HG02610 (cell line): ENCODE measurements around the gene MAP7D1.

Experiments used
- ATAC-seq: cut with Tn5 transposase; IDR thresholded peaks from one replicate; pipeline ENCODE4 v1.9.1; 2021; ENCODE audit warnings: mild to moderate bottlenecking, moderate library complexity; ENCODE audit not compliant: unreplicated experiment

Gene MAP7D1

DNA sequence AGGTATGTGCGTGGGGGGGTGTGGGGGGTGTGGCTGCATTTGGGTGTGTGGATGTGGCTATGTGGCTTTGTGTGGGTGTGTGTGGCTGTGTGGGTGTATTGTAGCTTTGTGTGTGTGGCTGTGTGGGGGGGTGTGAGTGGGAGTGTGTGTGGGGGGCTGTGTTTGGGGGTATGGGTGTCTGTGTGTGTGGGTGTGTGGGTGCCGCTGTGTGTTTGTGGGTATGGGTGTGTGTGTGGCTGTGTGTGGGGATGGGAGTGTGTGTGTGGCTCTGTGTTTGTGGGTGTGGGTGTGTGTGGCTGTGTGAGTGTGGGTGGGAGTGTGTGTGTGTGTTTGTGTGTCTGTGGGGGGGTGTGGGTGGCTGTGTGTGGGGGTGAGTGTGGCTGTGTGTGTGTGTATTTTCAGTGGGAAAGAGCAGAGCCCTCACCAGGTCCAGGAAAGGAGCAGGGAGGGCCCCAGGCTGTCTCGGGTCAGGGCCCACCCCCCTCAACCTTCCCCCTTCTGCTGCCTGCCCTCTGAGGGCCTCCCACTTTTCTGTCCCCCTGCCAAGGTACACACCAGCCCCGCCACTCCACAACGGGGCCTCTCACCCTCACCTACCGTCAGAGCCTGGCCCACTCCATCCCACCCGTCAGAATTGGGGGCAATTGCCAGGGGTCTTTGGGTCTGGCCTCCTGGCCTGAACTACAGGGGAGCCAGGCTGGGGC, 29.0 kb upstream of the MAP7D1 start:
- ATAC-seq = no peak

DNA sequence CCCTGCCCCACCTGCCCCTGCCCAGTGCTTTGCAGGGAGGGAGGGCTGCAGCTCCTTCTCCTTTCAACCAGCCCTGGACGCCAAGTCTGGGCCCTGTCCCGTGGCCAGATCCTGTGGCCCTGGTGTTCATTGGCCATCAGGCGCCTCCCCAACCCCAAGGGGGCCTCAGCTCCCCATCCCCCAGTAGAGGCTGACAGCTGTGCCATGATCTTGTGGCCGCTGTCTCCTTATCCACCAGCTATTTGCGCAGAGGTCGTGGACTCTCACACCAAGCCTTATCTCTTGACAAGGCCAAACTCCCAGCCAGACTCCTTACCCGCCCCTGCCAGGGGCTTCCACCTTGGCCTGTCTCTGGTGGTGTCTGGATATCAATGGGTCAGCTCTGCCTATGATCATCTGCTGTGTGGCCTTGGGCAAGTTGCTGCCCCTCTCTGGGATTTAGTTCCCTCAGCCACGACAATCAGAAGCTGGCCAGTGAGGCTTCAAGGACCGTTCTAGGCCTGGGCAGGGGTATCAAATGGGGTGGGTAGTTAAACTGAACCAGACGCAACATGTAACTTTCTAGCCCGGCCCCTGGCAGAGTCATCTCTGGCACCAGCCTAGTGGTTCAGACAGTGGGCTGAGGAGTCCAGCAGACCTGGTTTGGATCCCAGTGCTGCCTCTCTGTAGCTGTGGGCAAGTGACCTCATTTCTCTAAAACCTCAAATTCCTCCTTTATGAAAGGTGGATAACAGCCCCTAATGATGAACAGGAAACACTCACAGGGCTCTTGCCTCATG, 27.6 kb upstream of the MAP7D1 start:
- no peak for ATAC-seq

DNA sequence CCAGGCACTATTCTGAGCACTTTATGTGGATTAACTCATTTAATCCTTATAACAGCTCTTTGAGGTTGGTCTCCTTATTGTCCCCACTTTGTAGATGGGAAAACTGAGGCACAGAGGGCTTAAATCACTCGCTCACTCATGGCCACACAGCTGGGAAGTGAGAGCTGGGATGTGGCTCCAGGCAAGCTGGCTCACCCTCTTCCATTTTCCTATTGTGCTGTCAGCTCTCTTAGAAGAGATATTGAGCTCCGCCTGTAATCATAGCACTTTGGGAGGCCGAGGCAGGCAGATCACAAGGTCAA, 27.1 kb upstream of the MAP7D1 start:
- ATAC-seq = no peak

DNA sequence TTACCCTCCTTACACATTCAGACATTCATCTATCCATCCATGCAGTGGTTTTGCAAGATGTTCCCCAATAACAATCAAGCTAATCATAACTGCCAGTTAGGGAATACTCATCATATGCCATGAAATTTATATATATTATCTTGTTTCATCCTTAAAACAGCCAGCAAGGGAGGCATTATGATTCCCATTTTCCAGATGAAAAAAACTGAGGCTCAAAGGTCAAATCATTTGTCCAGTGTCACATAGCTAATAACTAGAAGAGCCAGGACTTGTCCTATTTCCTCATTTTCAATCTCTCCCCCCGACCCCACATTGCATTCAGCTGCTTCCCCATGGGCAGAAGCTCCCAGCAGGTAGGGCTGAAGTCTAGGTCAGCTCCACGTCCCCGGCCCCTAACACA, 23.9 kb upstream of the MAP7D1 start:
- ATAC-seq = no peak

DNA sequence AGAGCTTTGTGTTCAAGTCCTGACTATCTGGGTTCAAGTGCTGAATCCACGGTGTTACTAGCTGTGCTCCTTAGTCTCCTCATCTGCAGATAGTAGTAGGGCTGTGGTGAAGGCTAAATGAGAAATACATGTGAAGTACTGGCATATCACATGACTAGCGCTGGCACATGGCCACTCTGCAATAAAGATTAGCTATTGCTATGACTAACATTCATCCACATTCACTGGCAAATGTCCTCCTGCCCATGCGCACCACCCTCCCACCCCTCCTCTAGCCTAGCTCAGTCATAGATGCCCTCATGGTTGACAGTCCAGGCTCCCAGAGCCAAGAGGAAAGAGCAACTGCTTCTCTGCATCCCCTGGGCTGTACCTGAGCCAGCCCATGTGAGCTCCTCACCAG, 22.5 kb upstream of the MAP7D1 start:
- no peak for ATAC-seq

DNA sequence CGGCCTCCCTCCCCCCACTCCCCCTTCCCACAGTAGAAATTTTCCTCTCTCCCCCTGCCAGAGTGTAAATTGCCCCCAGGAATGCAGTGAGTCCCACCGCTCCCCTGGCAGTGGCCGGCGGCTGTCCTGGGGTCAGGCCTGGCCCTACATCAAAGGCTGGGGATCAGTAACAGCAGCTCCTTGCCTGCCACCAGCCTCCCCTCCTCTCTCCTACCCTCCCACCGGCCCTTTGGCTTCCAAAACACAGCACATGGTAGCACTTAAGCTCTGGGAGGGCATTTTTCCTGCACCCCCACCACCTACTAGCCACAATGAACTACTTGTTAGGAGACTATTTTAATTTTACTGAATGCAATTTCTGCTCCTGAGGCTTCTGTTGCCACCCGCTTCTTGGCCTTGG, 21.9 kb upstream of the MAP7D1 start:
- ATAC-seq = no peak

DNA sequence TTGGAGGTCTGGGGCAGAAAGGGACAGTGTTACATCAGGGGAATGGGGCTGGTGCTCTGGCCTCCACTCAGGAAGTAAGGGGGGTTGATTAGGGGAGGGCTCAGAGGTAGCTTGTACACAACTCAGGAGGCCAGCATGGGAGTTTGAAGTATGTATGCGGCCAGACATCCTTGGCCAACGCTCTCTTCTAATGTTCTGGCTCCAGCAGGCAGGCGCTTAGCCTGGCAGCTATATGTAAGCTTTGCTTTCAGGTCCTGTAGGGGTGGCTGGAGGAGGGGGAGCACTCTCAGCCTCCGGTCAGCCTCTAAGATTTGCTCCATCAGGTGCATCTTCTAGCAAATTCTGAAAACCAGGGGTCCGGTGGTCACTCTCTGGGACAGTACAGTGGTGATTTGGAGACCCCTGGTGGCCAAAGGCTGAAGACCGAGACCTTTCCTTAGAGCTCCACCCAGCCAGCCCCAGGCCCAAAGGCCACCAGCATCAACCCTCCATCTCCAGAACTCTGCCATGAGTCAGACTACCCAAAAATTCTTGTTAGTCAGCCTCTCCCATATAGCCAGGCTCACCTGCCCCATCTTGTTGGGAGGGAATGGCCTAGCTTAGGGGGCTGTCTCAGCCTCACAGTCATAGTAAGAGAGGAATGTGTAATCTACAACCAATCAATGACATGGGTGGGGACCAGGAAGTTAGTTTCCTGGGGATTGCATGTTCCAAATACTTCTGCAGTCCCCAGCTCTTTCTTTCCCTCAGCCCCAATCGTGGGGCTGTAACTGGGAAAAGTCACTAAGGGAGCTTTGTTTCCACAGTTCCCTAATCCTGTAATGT, 21.2 kb upstream of the MAP7D1 start:
- ATAC-seq = no peak

DNA sequence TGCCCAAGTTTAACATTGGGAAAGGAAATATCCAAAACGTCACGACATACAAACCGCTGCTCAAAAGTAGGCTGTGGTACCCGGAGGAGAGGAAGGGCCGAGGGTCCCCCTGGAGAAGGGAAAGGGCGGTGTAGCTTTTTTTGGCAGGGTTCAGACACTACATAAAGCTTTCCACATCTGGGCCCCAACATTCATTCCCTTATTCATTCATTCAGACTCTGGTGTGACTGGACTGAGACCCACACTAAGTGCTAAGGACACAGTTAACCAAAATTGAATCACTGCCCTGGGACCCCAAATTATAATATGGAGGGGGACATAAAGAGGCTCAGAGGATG, 20.7 kb upstream of the MAP7D1 start:
- ATAC-seq = no peak

DNA sequence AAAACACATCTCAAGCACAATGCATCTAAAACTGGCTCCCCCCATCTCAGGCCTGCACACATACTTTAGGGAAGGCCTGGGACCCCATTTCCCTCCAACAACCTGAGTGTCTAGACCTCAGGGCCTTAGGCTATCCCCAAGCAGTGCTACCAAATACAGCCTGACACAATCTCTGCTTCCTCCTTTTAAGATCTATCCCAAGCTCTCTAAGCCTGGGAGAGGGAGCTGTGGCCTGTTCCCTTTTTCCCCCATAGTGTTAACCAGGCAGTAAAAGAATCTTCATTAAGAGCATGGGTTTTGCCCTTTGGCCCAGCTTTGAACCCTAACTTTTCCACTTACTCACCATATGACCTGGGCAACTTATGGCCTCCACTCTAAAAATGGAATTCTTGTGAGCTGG, 20.2 kb upstream of the MAP7D1 start:
- no peak for ATAC-seq

DNA sequence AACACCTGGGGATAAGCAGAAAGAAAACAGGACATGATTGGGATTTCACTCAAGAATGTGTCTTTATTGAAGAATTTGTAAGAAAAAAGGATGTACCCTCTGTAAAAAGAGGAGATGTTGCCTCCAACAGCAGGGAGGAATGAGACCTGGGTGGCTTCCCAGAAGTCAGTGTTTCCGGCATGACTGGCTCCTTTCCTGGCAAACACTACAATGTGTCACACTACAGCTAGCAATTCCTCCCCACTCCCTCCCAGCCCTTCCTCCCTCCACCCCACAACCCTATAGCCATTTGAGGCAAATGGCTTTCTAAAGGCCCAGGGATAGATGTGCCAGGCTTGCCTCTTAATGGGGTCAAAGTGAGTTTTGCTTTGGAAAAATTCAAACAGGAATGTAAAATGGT, 19.4 kb upstream of the MAP7D1 start:
- no peak for ATAC-seq

DNA sequence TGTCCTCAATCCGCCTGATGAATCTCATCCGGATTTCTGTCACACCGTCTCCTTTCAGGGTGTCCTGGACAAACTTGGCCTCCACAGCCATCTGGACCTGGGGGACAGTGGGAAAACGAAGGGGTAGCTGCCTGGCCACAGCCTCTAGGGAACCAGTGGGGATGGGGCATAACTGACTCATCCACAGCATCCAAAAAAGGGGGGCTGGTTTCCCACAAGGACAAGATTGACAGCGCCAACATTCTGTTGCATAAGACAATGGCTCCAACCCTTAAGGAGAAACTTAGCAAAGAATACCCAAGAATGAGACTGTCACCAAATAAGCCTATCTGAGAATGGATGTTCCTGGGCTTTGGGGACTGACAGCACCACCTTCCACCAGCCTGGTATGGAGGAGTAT, 18.7 kb upstream of the MAP7D1 start:
- ATAC-seq = no peak

DNA sequence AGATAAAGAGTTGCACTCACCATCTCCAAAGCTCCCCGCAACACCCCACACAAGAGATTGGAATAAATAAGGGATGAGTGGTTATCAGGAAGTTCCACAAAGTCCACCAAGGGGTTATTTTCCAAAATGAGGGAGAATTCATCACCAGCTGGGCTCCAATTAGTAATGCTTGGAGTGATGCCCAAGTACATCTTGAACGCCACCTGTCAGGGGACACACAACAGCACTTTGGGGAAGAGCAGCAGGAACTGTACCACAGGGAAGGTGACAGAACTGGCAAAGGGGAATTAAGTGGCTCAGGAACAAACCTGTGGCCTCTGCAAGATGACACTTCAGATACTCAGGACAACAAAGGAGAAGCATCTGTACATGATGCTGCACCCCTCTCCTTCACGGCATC, 18.2 kb upstream of the MAP7D1 start:
- no peak for ATAC-seq

DNA sequence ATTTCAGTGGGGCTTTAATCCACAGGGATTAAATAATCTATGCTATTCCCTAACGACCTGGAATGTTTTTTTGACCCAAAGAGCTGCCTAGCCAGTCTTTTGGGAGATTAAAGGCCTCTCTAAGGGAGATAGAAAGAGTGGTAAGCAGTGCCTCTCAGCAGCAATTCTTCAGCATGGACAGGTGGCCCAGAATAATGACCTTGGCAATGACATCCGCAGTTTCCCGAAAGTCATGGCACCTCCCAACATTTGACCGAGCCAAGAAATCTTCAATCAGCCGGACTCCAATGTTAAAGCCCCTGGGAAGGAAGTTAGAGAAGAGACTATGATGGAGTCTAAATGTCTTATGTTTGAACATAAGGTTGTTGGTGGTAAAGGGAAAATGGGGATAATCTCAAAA, 16.4 kb upstream of the MAP7D1 start:
- ATAC-seq = no peak

DNA sequence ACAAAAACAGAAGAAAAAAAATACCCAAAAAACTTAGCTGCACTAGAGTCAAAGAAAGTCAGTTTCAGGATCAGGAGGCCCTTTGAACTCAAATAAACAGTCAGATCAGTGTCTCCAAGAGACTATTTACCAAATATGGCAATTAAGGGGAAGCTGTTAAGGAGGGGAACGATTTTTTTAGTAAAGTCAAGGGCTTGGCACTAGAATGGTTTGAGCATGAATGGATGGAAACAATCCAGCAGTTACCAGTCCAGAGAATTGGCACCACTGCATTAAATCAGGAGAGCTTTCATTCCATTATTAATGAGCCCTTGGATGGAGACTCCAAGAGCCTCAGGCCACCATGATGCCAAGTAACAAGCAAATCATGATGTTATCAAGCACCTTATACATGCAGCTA, 13.8 kb upstream of the MAP7D1 start:
- ATAC-seq = no peak

DNA sequence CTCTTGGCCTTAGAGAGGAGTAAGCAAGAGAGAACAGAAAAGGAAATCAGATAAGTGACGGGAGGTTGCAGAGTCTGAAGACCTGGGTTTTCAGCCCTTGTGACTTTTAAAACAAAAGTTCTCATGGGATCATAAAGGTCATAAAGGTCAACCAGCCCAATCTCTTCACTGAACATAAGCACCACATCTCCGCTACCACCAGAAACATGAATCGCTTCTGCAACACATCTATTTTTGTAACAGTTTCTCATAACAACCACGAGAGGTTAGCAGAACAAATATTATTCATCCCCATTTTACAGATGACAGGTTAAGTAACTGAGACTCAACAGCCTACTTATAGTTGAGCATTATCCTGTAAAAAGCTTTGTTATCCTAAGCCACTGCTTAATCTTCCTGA, 12.5 kb upstream of the MAP7D1 start:
- ATAC-seq = no peak

DNA sequence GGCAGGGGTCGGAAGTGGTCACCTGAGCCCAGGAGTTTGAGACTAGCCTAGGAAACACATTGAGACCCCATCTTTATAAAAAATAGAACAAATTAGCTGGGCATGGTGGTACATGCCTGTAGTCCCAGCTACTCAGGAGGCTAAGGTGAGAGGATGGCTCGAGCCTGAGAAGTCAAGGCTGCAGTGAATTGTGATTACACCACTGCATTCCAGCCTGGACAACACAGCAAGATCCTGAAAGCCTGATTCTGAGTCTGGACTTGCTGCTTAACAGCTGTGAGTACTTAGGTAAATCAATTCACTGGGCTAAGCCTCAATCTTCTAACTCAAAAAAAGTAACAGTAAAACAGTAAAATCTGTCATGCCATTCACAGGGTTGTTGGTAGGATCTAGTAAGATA, 11.5 kb upstream of the MAP7D1 start:
- no peak for ATAC-seq

DNA sequence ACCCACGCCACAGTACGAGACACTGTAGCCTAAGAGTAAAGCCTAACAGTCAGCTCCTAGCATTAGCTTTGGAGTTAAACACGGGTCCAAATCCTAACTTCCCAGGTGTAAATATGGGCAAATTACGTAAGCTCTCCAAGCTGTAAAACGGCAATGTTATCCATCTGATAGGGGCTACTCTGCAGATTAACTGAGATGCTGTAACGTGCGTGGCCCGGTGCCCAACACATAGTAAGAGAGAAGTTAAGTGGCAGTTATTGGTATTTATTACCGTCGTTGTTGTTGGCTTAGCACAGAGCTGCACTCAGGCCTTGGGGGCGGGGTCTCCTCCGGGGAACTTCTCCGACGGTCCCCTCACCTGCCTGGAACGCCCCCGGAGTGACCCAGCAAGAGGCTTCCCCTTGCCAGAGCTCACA, 7.1 kb upstream of the MAP7D1 start:
- ATAC-seq = peak; percentile 4

DNA sequence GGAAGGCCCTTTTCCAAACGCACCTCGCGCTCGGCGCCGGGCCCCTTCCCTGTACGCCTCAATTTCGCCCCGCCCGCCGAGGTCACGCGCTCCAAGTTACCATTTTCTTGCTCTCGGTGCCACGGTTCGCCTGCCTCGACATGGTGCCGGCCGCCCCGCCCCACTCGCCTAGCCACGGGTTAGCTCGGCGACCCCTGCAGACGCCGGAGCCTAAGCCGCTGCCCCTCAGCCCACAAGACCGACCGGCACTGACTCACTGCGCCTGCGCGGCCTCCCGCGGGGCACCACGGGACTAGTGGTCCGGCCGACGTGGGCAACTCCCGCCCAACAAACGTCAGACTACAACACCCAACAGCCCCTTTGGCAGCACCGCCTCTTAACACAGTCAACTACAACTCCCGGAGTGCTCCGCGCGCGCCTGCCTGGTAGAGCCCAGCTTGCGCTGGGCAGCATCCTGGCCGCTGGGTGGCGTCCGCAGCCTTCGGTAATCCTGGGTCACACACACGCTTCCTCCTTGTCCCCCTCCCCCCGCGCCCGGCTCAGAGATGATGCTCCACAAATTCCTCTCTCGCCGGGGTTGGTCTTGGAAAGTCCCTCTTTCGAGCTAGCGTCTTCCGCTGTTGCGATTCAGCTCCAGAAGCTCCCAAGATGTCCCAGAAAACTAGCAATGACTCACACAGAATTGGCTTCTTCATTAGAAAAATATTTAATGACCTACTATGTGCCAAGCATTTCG, 6.6 kb upstream of the MAP7D1 start, which contains the start of gene TRAPPC3:
Gene TRAPPC3 (minus strand): TSS at position 250 of the 736 bp plus-strand sequence. CDS start 108 bp downstream, at position 142.
- peak; percentile 90 for ATAC-seq

DNA sequence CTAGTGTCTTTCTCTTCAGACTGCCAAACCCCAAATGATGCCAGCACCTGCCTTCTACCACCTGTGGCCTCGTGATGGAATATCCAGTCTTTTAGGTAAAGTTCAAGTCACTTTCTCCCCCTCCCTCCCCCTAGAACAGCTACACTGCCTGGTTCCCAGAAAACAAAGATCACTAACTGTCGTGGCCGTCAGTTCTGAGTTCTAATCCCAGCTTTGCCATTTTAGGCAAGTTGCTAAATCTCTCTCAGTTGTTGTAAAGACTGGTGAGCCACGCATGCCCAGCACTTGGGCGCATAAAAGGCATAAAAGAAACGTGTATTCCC, 6.0 kb upstream of the MAP7D1 start:
- no peak for ATAC-seq

DNA sequence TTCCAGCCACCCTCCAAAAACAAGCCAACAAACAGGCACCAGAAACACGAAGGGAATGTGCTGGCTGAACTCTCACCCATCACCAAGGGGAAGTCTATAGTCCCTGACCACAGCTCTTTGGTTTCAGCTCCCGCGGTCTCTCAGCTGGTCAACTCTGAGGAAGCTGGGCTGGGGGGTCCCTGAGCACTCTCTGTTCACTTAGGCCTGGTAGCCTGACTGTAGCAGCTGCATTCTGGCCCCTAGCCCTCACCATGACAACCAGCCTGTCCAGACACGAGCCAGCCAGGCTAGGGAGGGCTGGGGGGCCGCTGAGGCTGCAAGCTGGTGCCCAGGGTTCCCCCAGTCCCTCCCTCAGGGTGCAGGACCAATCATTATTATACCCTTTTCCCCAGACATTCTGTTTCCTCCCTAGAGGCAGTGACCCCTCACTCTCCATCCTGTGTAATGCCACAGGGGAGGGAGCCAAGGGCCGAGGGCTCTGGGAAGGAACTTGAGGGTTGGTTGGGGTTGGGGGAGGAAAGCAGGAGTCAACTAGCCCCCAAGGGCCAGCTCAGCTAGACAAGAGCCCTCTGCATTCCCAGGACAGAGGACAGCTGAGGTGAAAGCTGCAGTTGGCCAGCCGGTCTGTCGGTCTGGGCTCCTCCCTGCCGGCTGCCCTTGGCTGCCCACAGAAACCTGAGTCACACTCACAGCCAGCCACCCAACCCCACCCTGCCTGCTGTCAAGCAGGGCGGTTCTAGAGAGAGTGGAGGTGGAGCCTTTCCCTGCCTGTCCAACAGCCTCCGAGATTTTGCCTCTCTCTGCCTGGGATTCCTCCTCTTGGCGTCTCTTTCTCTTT, 5.4 kb upstream of the MAP7D1 start:
- ATAC-seq = peak; percentile 52
